A549 (cell line): Measurements from ENCODE around the gene OR8U1. TPM values are rescaled to one million over a fixed set of nuclear protein-coding genes. Genes with fewer than 3 reads are reported as not detected.

Experiments
- ATAC-seq, 2 experiments: fragments of 200-7000 bp in 1 of 2; fragments of >200 bp in 1 of 2; cut with Nextera tagmentation in 1 of 2; cut with Tn5 transposase in 1 of 2; 3 replicates each; pipeline versions ENCODE4 v1.8.0 to v1.9.1; 2018 to 2020; ENCODE audit warnings: mild to moderate bottlenecking in 1 of 2, moderate library complexity in 1 of 2
- CTCF ChIA-PET: fragments of 300-600 bp; sonication (Branson Sonifier 250); formaldehyde crosslinking; extraction: SDS; loops from one replicate; lab custom pipeline; 2021; ENCODE audit warnings: antibody characterized with exemption, inconsistent platforms; lab: Yijun Ruan, JAX
- POLR2A ChIA-PET: fragments of 350-600 bp; formaldehyde crosslinking; extraction: SDS; loops from one replicate; lab custom pipeline; 2021; ENCODE audit warnings: antibody characterized with exemption, inconsistent platforms; lab: Yijun Ruan, JAX
- DNase-seq, 2 experiments: peaks; one replicate each; pipeline versions ENCODE4 v3.0.0 to v3.0.0-alpha.2; 2011 to 2016; ENCODE audit warnings: low read depth in 1 of 2, low spot score in 1 of 2
- FAIRE-seq: peaks from 2 replicates; lab custom pipeline; 2011; peaks lifted over from hg19 to GRCh38; lab: Jason Lieb, UNC
- H3K27ac ChIP-seq, 2 experiments: fragments of >200 bp; sonication (Bioruptor Twin); formaldehyde crosslinking; 3 replicates each; pipeline ENCODE4 v1.5.1; 2016 to 2017
- H3K4me1 ChIP-seq: fragments of >200 bp; sonication (Bioruptor Twin); formaldehyde crosslinking; 3 replicates; pipeline ENCODE4 v1.6.1; 2016
- H3K4me2 ChIP-seq: fragments of >200 bp; sonication (Bioruptor Twin); formaldehyde crosslinking; 3 replicates; pipeline ENCODE4 v1.6.1; 2016
- H3K4me3 ChIP-seq: fragments of >200 bp; sonication (Bioruptor Twin); formaldehyde crosslinking; 3 replicates; pipeline ENCODE4 v1.5.1; 2016
- H3K9me3 ChIP-seq: fragments of >200 bp; sonication (Bioruptor Twin); formaldehyde crosslinking; 3 replicates; pipeline ENCODE4 v1.6.1; 2016
- BHLHE40 ChIP-seq: IDR thresholded peaks from 2 replicates; pipeline ENCODE4 v1.6.1; 2012; ENCODE audit warnings: low read depth, low read length, inconsistent platforms
- CHD4 ChIP-seq: fragments of 200-600 bp; sonication (generic); IDR thresholded peaks from 2 replicates; pipeline ENCODE4 v1.6.1; 2016; ENCODE audit warnings: antibody characterized with exemption, mild to moderate bottlenecking, borderline replicate concordance
- EHF ChIP-seq: fragments of 250-450 bp; sonication (Bioruptor Pico); IDR thresholded peaks from 2 replicates; pipeline ENCODE4 v1.5.0; 2020; ENCODE audit warnings: mild to moderate bottlenecking
- HDAC2 ChIP-seq: fragments of 200-600 bp; sonication (generic); IDR thresholded peaks from 2 replicates; pipeline ENCODE4 v1.6.1; 2016
- HOXB5 ChIP-seq: fragments of 250-450 bp; sonication (Bioruptor Pico); IDR thresholded peaks from 2 replicates; pipeline ENCODE4 v1.5.0; 2020; ENCODE audit warnings: mild to moderate bottlenecking, moderate library complexity
- KDM1A ChIP-seq: fragments of 200-600 bp; sonication (generic); IDR thresholded peaks from 2 replicates; pipeline ENCODE4 v1.6.1; 2016; ENCODE audit warnings: low read depth, mild to moderate bottlenecking
- KDM5A ChIP-seq: fragments of 200-600 bp; sonication (generic); IDR thresholded peaks from 2 replicates; pipeline ENCODE4 v1.6.1; 2016; ENCODE audit warnings: antibody characterized with exemption, mild to moderate bottlenecking
- MAFK ChIP-seq: fragments of 450-650 bp; IDR thresholded peaks from 2 replicates; pipeline ENCODE4 v1.6.1; 2014; ENCODE audit not compliant: partially characterized antibody
- MYC ChIP-seq: IDR thresholded peaks from 2 replicates; pipeline ENCODE4 v1.6.1; 2012; ENCODE audit warnings: mild to moderate bottlenecking, inconsistent platforms, low read length, improper control_type of control experiment, borderline replicate concordance
- NFE2L2 ChIP-seq: fragments of 150-350 bp; conservative IDR thresholded peaks from 2 replicates; pipeline ENCODE4 v1.6.1; 2014; ENCODE audit warnings: low read length
- POLR2A ChIP-seq: IDR thresholded peaks from 2 replicates; pipeline ENCODE4 v1.6.1; 2012; ENCODE audit warnings: mild to moderate bottlenecking, low read length
- POLR2AphosphoS2 ChIP-seq: conservative IDR thresholded peaks from 2 replicates; pipeline ENCODE4 v1.6.1; 2012; ENCODE audit warnings: low read length, improper control_type of control experiment, inconsistent platforms
- TFCP2L1 ChIP-seq: fragments of 250-450 bp; sonication (Bioruptor Pico); IDR thresholded peaks from 2 replicates; pipeline ENCODE4 v1.5.0; 2021; ENCODE audit warnings: mild to moderate bottlenecking
- TP53 ChIP-seq: fragments of 250-450 bp; sonication (Bioruptor Pico); IDR thresholded peaks from 2 replicates; pipeline ENCODE4 v1.5.0; 2021; ENCODE audit warnings: mild to moderate bottlenecking, moderate library complexity
- ZNF302 ChIP-seq: fragments of 250-450 bp; sonication (Bioruptor Pico); IDR thresholded peaks from 2 replicates; pipeline ENCODE4 v1.9.0; 2021; ENCODE audit warnings: inconsistent platforms, mild to moderate bottlenecking, moderate library complexity
- WGBS: methylation state at CpG from one replicate; pipeline ENCODE4 v1.1.6; 2017; ENCODE audit errors: missing lambda C conversion rate; 5-methylcytosine and 5-hydroxymethylcytosine counted together
- polyA minus RNA-seq: library from RNA; depleted of rRNA, polyadenylated mRNA; stranded (reverse); fragments of >200 nt; gene quantifications from 2 replicates; pipeline ENCODE4 v1.2.3, GENCODE V29; 2011; rRNA and poly(A)+ RNA removed
- polyA plus RNA-seq, 4 experiments: library from polyadenylated mRNA; depleted of rRNA in 3 of 4; stranded (reverse); fragments of >200 nt; fragmentation: RNase III in 1 of 4; extraction: RNeasy Plus Mini Kit Qiagen cat#74134 plus additional on column Dnase treatment in 1 of 4; gene quantifications; 2 replicates in 3 of 4; 3 replicates in 1 of 4; pipeline ENCODE4 v1.2.3, GENCODE V29; 2011 to 2017
- TF ChIP-seq, protein P1 (sequence below): fragments of >200 bp; sonication (Bioruptor Twin); formaldehyde crosslinking; IDR thresholded peaks from 3 replicates; pipeline ENCODE4 v1.6.1; 2016
- TF ChIP-seq, protein P2 (sequence below): fragments of 250-450 bp; sonication (Bioruptor Pico); IDR thresholded peaks from 2 replicates; pipeline ENCODE4 v1.5.0; 2020; ENCODE audit warnings: low read depth, mild to moderate bottlenecking, moderate library complexity
- TF ChIP-seq, protein P3 (sequence below): fragments of 200-600 bp; sonication (generic); IDR thresholded peaks from 2 replicates; pipeline ENCODE4 v1.6.1; 2016; ENCODE audit warnings: antibody characterized with exemption, mild to moderate bottlenecking, moderate library complexity
- TF ChIP-seq, protein P4 (sequence below): fragments of 250-450 bp; sonication (Bioruptor Pico); IDR thresholded peaks from 2 replicates; pipeline ENCODE4 v1.5.0; 2021; ENCODE audit warnings: mild to moderate bottlenecking, moderate library complexity, borderline replicate concordance
- TF ChIP-seq, protein P5 (sequence below): fragments of 150-350 bp; IDR thresholded peaks from 2 replicates; pipeline ENCODE4 v1.6.1; 2014; ENCODE audit warnings: low read depth, mild to moderate bottlenecking, low read length

Gene OR8U1
- polyA plus RNA-seq (2011; rRNA removed) (not detected in 2 replicates), polyA plus RNA-seq (2017; fragmentation: RNase III; extraction: RNeasy Plus Mini Kit Qiagen cat#74134 plus additional on column Dnase treatment) (not detected in 3 replicates), polyA minus RNA-seq (not detected in 2 replicates)
- polyA plus RNA-seq (2012; cell fraction: cytosol; rRNA removed) = not detected in 2 replicates
- not detected in 2 replicates for polyA plus RNA-seq (2012; cell fraction: nucleus; rRNA removed)

DNA sequence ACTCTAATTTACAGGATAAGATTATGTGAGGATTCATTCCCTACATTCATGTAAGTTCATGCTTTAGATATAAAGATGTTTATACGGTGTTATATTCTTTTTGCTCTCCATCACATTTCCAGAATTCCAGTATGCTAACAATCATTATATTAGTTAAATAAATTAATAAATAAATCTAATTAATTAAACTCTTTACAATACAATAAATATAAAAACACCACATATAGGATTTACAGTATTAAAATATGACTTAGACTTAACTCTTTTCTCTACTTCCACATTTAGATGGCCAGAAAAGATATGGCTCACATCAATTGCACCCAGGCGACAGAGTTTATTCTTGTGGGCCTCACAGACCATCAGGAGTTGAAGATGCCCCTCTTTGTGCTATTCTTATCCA lies at the start of gene OR8U1:
OR8U1 (plus strand) TSS at position 301 of the 400 bp plus-strand sequence; CDS start at position 301, 0 bp downstream.
- Histone ChIP-seq H3K4me1 (no peaks in the 10 kb centered on the region), H3K4me3 (no peak within 1 kb of the TSS), H3K27ac (no peak within 1 kb of the TSS), H3K9me3 (no peaks in the 10 kb centered on the region), H3K4me2 (no peak within 1 kb of the TSS)
- 9% methylated on average over 2 of the region's 2 CpGs for WGBS
- ChIA-PET CTCF (no interaction called here), POLR2A (no interaction called here)
- no peak for DNase-seq
- TF ChIP-seq, protein P1, sequence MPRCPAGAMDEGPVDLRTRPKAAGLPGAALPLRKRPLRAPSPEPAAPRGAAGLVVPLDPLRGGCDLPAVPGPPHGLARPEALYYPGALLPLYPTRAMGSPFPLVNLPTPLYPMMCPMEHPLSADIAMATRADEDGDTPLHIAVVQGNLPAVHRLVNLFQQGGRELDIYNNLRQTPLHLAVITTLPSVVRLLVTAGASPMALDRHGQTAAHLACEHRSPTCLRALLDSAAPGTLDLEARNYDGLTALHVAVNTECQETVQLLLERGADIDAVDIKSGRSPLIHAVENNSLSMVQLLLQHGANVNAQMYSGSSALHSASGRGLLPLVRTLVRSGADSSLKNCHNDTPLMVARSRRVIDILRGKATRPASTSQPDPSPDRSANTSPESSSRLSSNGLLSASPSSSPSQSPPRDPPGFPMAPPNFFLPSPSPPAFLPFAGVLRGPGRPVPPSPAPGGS = no peak
- TF ChIP-seq, protein P2, sequence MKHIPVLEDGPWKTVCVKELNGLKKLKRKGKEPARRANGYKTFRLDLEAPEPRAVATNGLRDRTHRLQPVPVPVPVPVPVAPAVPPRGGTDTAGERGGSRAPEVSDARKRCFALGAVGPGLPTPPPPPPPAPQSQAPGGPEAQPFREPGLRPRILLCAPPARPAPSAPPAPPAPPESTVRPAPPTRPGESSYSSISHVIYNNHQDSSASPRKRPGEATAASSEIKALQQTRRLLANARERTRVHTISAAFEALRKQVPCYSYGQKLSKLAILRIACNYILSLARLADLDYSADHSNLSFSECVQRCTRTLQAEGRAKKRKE (CRISPR knock-in tag) = no peak
- TF ChIP-seq, protein P3, sequence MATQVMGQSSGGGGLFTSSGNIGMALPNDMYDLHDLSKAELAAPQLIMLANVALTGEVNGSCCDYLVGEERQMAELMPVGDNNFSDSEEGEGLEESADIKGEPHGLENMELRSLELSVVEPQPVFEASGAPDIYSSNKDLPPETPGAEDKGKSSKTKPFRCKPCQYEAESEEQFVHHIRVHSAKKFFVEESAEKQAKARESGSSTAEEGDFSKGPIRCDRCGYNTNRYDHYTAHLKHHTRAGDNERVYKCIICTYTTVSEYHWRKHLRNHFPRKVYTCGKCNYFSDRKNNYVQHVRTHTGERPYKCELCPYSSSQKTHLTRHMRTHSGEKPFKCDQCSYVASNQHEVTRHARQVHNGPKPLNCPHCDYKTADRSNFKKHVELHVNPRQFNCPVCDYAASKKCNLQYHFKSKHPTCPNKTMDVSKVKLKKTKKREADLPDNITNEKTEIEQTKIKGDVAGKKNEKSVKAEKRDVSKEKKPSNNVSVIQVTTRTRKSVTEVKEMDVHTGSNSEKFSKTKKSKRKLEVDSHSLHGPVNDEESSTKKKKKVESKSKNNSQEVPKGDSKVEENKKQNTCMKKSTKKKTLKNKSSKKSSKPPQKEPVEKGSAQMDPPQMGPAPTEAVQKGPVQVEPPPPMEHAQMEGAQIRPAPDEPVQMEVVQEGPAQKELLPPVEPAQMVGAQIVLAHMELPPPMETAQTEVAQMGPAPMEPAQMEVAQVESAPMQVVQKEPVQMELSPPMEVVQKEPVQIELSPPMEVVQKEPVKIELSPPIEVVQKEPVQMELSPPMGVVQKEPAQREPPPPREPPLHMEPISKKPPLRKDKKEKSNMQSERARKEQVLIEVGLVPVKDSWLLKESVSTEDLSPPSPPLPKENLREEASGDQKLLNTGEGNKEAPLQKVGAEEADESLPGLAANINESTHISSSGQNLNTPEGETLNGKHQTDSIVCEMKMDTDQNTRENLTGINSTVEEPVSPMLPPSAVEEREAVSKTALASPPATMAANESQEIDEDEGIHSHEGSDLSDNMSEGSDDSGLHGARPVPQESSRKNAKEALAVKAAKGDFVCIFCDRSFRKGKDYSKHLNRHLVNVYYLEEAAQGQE = no peak
- no peak for TF ChIP-seq BHLHE40
- TF ChIP-seq POLR2A = no peak
- TF ChIP-seq POLR2AphosphoS2 = no peak
- TF ChIP-seq HDAC2 = no peak
- TF ChIP-seq, protein P4, sequence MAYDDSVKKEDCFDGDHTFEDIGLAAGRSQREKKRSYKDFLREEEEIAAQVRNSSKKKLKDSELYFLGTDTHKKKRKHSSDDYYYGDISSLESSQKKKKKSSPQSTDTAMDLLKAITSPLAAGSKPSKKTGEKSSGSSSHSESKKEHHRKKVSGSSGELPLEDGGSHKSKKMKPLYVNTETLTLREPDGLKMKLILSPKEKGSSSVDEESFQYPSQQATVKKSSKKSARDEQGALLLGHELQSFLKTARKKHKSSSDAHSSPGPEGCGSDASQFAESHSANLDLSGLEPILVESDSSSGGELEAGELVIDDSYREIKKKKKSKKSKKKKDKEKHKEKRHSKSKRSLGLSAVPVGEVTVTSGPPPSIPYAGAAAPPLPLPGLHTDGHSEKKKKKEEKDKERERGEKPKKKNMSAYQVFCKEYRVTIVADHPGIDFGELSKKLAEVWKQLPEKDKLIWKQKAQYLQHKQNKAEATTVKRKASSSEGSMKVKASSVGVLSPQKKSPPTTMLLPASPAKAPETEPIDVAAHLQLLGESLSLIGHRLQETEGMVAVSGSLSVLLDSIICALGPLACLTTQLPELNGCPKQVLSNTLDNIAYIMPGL (CRISPR knock-in tag) = no peak
- TF ChIP-seq MAFK = no peak
- TF ChIP-seq KDM1A = no peak
- no peak for FAIRE-seq
- ATAC-seq = no peak

DNA sequence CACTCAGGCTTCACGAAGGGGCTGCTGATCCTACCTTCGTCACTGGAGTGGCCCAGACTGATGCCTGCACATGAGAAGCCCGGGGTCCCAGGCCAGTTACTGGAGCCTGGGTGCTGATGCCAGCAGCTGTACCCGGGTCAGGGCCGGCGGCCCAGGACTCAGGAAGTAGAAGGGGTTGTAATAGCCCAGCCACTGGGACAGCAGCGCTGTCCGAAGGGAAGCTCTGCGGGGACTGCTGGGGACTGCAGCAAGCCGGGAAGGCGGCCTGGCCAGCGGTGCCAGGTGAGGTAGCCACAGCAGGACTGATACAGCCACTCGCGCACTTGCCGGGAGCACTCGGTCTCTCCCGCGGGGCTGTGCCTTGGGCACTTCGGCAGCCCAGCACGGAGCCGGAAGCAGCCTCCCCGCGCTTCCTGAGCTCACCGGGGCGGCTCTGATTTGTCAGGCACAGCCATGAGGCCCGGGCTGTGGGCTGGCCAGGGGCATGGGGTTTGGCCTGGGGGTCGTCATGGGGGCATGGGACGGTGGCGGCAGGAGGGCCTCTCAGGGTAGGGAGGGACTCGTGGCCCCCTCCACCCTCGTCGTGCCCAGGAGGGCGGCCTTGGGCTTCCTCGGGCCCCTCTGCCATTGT lies 43.4 kb upstream of the OR8U1 start:
- ChIA-PET CTCF (no interaction called here), POLR2A (no interaction called here)
- TF ChIP-seq TP53 (no peak), NFE2L2 (no peak), POLR2A (no peak), CHD4 (no peak), KDM5A (no peak), MYC (no peak), KDM1A (no peak), EHF (CRISPR knock-in tag) (no peak), TFCP2L1 (CRISPR knock-in tag) (no peak), HOXB5 (no peak), ZNF302 (CRISPR knock-in tag) (no peak)
- TF ChIP-seq, protein P5, sequence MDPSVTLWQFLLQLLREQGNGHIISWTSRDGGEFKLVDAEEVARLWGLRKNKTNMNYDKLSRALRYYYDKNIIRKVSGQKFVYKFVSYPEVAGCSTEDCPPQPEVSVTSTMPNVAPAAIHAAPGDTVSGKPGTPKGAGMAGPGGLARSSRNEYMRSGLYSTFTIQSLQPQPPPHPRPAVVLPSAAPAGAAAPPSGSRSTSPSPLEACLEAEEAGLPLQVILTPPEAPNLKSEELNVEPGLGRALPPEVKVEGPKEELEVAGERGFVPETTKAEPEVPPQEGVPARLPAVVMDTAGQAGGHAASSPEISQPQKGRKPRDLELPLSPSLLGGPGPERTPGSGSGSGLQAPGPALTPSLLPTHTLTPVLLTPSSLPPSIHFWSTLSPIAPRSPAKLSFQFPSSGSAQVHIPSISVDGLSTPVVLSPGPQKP = no peak
- TF ChIP-seq, protein P2 (CRISPR knock-in tag) = no peak
- WGBS = 13% methylated on average over 8 of the region's 34 CpGs
- ATAC-seq = no peak
- DNase-seq = no peak
- H3K9me3 ChIP-seq = no peaks in the 10 kb centered on the region
- H3K4me1 ChIP-seq = no peaks in the 10 kb centered on the region
- H3K4me3 ChIP-seq = no peak overlapping the region
- H3K27ac ChIP-seq = no peak overlapping the region
- no peak for FAIRE-seq
- no peak overlapping the region for H3K4me2 ChIP-seq
